DND-41 (cell line): ENCODE results near the gene ZIC2.

Experiments used
- CTCF ChIP-seq: IDR thresholded peaks from 2 replicates; pipeline ENCODE4 v1.5.1; 2012; ENCODE audit warnings: borderline replicate concordance, low read length, moderate library complexity, mild to moderate bottlenecking; ENCODE audit not compliant: poor library complexity, severe bottlenecking; ENCODE audit errors: extremely low read depth
- EZH2 ChIP-seq: IDR thresholded peaks from 3 replicates; pipeline ENCODE4 v1.6.1; 2012; ENCODE audit warnings: borderline replicate concordance, low read depth, mild to moderate bottlenecking, moderate library complexity, low read length, inconsistent platforms; ENCODE audit not compliant: severe bottlenecking

- TF ChIP-seq CTCF (no peak), EZH2 (no peak)
Measured at GRCh38 chr13:99960663-99961311, 20.8 kb upstream of the ZIC2 start.
